UCSD-AML1 (cell line): ENCODE measurements around the gene GAK.

Source experiments
- DNase-seq: peaks from one replicate; lab custom pipeline; 2025; ENCODE audit not compliant: unreplicated experiment; lab: John Stamatoyannopoulos, UW

Gene GAK

GRCh38 chr4:874056-874455 is 58.1 kb downstream of the GAK start:
- no peak for DNase-seq

DNA sequence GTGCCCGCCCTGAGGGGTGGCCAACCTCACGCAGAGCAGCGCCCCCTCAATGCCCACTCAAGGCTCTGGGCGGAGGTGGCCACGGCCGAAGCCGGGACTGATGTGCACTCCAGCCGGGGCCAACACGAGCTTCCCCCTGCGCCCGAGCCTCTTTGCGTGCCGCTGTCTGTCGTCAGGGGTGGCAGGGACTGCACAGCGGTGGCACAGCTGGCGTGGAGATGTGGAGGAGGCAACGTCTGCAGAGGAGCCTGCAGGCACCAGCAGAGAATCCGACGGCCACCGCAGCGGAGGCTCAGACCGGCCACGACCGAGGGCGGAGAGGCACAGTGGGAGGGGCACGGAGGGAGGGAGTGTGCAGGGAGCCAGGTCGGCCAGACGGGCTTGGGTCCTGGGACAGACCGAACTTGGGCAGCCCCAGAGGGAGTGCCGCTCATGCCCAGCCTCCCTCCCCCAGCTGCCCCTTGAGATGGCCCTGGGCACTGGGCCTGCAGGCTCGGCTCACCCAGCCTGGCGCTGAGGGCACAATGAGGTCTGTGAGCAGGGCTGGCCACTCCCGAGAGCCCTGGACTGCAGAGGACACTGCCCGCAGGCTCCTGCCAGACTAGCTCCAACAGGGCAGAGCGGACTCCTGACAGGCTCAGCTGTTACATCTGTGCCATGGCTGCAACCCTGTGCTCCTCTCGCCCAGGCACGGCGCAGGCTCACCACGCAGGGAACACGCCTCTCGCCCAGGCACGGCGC is 59.7 kb downstream of the GAK start:
- no peak for DNase-seq

- no peak for DNase-seq
Observed at GRCh38 chr4:871484-871883, 60.6 kb downstream of the GAK start.

DNA sequence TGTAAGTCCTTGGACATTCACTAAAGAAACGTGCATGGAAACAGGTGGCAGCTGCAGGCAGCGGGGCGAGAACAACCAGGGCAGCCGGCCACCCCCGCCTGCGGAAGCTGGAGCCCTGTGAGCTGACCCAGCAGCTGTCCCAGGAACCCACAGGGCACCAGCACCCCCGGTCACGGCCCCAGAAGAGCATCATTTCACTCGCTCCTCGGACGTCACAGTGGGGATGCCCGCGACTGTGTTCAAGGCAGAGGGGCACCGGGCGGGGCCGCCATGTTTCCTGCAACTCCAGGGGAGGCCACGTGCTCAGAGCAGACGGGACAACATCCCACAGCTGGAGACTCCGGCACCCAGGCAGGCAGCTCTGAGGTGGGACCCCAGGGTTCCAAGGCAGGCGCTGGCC is 61.2 kb downstream of the GAK start:
- DNase-seq = no peak

DNA sequence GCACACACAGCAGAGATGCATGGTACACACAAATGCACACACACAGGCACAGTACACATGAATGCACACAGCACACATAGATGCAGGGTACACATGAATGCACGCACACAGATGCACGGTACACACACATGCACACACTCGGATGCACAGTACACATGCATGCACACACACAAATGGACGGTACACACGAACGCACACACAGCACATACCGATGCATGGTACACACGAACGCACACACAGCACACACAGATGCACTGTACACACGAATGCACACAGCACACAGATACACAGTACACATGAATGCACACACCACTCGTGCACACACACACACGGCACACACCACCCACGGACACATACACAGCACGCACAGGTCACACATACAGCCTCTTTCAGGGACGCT is 62.3 kb downstream of the GAK start:
- no peak for DNase-seq

DNA sequence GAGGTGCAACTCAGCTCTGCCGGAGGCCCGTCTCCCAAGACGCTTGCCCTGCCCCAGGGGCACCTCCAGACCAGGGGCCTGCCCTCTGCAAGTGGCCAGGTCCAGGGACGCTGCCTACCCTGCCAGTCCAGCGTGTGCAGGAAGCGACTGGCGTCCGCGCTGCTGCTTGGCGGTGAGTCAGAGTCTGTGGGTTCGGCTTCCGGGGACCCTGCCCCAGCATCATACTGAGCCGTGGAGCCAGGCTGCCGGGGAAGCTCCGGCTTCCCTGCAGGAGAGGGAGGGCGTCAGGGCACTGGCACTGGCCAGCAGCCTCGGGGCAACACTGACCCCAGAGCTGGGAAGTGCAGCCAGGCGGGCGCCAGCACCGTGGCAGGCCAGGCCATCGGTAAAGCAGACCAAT is 63.7 kb downstream of the GAK start:
- DNase-seq = no peak

GRCh38 chr4:867526-868250 is 64.4 kb downstream of the GAK start:
- no peak for DNase-seq

- DNase-seq = no peak
Observed at GRCh38 chr4:866761-867390, 65.2 kb downstream of the GAK start.

- DNase-seq = no peak
Observed at GRCh38 chr4:866068-866760, 65.9 kb downstream of the GAK start.

GRCh38 chr4:865572-865971 is 66.5 kb downstream of the GAK start:
- DNase-seq = no peak

DNA sequence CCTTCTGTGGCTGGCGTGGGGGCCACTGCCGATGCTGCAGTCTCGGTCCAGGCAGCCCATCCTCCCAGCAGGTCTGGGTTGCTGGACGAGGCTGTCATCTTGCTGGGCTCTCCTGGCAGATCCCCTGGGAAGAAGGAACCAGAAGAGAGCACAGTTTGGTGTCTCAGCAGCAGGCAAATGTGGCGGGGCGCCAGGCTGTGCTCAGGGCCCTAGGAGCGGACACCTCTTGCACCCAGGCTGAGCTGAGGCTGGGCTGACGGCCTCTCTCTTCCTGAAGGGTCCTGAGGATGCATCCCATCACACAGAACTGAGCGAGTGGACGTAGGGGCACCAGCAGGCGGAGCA is 67.0 kb downstream of the GAK start:
- DNase-seq = no peak

DNA sequence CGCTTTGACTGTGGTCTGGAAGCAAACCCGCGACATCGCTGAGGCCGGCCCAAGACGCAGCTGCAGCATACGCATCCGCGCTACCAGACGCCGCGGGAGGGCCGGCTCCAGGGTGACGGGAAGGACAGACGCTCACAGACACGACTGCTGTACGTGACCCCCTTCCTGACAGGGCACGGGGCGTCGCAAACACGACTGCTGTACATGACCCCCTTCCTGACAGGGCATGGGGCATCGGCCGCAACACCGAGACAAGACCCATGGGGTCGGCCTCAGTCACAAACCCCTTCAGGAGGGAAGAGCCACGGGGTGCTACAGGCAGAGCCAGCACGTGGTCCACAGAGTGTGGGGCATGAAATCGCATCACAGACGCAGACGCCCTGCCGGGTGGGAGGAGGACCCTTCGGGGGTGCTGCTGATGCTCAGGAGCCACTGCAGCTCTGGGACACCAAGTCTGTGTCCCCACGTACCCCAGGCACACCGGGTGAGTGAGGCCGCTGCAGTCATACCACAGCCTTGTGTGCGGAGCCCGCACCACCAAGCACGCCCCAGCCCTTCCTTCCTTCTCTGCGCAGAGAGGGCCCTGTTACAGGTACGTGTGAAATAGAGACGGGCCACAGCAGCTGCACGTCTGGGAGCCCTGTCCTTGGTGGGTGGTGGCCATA is 67.5 kb downstream of the GAK start:
- no peak for DNase-seq

GRCh38 chr4:860561-860960 is 71.6 kb downstream of the GAK start:
- no peak for DNase-seq

- DNase-seq = no peak
Observed at GRCh38 chr4:859496-859895, 72.6 kb downstream of the GAK start.

DNA sequence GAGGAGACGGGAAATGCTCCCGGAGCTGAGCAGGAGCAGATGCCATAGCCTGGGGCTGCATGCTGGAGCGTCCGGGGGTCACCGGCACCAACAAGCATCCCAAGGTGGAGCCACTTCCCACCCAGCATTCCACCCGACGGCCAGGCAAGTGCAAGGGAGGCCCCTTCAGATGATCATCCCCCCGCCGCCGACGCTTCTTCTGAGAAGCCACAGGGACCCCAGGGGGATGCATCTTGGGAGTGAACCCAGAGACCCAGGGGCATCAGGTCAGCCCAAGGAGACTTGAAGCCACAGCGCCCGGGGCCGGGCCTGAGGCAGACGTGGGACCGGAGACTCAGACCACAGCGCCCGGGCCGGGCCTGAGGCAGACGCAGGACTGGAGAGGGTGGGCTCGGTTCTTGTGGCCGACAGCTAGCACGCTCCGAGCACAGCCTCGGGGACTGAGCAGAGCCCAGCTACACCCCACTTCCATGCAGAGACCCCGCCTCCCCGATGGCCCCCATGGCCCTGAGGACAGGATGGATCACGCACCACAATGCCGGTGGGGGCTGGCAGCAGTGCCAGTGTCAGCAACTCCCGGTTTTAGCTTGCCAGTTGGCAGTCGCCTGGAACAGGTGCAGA is 73.2 kb downstream of the GAK start:
- DNase-seq = no peak

DNA sequence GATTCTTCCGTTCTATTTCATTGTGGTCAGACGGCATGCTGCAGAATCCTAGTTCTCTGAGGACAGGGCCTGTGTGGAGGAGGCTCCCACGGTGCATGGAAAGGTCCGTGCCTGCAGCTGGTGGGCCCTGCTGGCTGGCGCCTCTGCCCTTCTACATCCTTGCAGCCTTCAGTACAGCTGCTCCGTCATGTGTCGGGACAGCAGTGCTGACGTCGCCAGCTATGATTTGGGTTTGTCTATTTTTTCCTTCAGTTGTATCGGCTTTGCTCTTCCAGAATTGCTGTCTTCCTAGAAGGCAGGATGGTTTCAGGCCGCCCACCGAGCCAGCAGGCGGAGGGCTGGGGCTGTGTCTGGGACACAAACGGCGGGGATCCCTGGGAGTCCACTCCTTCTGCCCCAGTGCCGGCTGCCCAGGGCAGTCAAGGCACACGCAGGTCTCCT is 74.1 kb downstream of the GAK start:
- DNase-seq = no peak

GRCh38 chr4:857461-857860 is 74.7 kb downstream of the GAK start:
- DNase-seq = no peak

DNA sequence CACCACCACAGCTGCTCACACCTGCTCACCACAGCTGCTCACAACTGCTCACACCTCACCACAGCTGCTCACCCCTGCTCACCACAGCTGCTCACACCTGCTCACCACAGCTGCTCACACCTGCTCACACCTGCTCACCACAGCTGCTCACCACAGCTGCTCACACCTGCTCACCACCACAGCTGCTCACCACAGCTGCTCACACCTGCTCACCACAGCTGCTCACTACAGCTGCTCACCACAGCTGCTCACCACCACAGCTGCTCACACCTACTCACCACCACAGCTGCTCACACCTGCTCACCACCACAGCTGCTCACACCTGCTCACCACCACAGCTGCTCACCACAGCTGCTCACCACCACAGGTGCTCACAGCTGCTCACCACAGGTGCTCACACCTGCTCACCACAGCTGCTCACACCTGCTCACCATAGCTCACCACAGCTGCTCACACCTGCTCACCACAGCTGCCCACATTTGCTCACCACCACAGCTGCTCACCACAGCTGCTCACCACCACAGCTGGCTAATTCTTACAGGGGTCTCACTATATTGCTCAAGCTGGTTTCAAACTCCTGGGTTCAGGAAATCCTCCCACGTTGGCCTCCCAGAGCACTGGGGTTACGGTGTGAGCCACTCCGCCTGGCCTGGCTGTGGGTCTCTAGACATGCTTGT is 75.8 kb downstream of the GAK start:
- DNase-seq = no peak

DNA sequence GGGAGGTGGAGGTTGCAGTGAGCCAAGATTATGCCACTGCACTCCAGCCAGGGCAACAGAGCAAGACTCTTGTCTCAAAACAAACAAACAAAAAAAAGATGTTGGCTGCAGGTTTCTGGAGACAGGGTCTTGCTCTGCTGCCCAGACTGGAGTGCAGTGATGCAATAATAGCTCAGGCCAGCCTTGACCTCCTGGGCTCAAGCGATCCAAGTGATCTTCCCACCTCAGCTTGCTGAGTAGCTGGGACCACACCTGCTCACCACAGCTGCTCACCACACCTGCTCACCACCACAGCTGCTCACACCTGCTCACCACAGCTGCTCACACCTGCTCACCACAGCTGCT is 76.3 kb downstream of the GAK start:
- no peak for DNase-seq

GRCh38 chr4:854356-854755 is 77.8 kb downstream of the GAK start:
- no peak for DNase-seq
